Ramos (cell line): ENCODE measurements around the gene TBX10.
"Not testable (repeated sequence)": the region's sequence is repeated elsewhere in the genome, so short reads cannot be mapped to it uniquely, and the experiment has no call there.

ENCODE experiments used
- in situ Hi-C: fragments of 300-500 bp; cut with MboI; formaldehyde crosslinking; loops from one replicate; pipeline ENCODE4 v1.14.3; 2022; ENCODE audit warnings: low sequenced_read_pairs; ENCODE audit not compliant: unreplicated experiment

TBX10 gene

DNA sequence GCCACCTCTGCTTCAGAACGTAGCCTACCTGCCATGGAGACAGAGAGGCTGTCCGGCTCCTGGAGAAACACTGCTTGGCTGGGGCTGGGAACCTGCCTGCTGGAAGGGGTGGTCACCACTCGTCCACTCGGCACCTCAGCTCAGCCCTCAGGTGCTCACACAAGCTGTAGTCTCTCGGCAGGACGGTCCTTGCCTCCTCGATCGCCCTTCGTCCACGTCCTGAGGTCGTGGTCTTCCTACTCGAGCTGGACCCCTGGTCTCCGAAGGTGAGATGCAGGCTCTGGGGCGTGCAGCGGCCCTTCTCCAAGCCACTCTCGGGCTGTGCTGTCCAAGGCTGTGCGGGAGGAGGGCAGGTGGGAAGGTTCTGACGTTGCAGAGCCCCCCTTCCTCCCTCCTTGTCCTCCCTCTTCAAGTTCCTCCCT, at the start of gene TBX10:
TBX10 (minus strand) TSS at position 326 of the 422 bp plus-strand sequence; CDS start at position 35, 291 bp downstream.
- in situ Hi-C loops: no loop called here

DNA sequence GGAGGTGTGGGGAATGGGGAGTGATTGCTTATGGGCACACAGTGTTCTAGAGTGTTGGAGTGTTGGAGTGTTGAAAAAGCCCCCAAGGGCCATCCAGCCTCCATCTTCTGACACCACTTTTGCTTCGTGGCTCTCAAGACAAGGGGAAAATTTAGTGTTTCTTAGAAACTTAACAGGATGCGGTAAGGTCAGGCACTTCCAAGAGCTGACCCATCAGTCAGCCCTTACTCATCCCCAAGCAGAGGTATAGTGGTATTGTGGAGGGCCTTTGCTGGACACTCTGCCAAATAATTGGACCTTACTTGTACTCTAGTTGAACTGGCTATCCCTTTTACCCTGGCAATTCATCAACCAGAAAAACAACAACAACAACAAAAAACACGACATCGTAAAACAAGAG, 49.6 kb upstream of the TBX10 start:
- in situ Hi-C loops: no loop called here

DNA sequence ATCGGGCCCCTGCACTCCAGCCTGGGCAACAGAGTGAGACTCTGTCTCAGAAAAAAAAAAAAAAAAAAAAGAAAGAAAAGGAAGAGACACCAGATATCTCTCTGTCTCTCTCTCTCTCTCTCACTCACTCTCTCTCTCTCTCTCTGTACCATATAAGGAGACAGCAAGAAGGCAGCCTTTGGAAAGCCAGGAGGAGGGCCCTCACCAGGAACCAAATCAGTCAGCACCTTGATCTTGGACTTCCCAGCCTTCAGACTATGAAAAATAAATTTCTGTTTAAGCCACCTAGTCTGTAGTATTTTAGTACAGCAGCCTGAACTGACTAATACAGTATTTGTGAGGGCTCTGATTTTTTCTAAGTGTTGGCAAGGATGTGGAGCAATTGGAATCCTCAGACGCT, 48.4 kb upstream of the TBX10 start:
- in situ Hi-C loops: no loop called here

DNA sequence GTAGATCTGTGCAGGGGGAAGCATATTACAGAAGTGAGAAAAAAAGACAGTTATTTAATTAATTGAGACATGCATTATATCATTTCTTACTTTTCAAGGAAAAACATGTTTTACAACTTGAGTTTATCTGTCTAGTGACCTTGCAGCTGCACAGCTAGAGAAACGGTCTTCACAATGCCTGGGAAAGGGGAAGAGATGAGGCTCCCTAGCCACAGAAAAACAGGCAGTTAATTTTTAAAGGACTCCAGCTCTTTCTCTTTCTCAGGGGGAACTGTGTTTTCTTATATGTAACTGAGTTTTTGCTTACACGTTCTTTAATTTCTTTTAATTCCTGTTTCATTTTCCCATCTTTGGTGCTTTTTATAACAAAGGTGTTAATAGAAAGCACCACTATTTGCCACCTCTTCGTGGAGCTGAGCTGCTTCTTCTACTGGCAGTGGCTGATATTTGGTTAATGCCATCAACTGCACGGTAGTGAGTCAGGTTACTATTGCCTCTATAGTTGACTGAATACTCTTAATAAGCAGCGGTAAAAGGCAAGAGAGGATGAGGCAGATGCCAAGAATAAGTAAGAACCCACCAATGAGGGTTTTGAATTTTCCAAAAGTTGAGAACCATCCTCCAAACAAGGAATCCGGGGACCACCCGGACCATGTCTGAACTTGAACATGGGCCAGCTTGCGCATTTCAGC, 46.2 kb upstream of the TBX10 start:
- in situ Hi-C loops: not testable (repeated sequence)

DNA sequence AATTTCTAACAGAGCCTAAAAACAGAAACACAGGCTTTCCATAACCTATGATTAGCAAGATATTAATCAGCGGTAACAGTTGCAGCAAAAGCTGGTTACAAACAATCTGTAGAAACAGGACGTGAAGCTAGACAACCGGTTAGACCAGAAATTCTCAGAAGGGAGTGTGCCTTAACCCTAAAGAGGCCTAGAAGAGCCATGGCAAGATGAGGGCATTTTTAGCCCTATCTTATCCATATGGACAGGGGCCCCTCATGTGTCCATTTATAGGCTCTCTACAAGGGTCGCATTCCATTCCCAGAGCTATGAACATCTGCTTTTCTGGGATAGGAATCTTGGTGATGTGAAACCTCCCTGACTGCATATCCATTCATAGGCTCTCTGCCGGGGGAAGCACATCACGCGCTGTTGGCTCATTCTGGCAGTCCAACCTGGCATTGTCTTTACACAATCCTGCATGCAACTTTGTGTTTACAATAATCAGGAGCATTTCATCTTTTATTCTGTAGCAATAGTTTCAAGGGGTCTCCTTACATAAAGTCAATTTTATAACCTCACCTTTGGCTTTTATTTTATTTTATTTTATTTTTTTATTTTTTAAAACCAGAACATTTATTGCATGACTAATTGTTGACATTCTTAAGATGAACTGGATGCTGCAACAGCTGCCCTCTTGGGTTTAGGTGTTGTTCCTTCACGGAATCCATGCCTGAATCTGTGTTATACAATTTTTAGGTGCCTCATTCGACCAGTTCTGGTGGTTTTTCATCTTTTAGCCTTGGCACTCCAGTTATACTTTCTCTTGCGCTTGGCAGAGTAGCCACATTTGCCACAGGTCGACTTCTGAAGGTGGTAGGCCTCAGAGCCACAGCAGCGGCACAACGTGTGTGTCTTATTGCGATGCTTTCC, 42.8 kb upstream of the TBX10 start:
- in situ Hi-C loops: not testable (repeated sequence)

DNA sequence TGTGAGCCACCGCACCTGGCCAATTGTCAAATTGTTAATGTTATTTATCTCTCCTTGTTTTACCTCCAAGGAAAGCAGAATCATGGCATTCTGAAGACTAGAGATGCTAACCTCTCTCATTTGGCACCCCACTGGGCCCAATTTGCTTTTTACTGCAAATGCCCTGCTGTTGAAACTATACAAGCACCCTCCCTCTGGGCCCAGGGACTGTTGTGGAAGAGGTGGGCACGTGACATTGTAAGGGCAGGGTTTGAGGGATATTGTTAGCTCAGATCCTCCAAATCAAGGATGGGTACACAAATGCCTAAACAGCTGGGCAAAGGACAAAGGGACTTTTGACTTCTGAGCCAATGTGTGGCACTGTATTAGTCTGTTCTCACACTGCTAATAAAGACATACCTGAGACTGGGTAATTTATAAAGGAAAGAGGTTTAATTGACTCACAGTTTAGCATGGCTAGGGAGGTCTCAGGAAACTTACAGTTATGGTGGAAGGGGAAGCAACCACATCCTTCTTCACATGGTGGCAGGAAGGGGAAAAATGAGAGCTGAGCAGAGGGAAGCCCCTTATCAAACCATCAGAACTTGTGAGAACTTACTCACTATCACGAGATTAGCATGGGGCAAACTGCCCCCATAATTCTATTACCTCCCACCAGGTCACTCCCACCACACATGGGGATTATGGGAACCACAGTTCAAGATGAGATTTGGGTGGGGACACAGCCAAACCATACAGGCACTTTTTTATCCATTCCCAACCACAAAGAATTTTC, 41.3 kb upstream of the TBX10 start:
- in situ Hi-C loops: no loop called here

DNA sequence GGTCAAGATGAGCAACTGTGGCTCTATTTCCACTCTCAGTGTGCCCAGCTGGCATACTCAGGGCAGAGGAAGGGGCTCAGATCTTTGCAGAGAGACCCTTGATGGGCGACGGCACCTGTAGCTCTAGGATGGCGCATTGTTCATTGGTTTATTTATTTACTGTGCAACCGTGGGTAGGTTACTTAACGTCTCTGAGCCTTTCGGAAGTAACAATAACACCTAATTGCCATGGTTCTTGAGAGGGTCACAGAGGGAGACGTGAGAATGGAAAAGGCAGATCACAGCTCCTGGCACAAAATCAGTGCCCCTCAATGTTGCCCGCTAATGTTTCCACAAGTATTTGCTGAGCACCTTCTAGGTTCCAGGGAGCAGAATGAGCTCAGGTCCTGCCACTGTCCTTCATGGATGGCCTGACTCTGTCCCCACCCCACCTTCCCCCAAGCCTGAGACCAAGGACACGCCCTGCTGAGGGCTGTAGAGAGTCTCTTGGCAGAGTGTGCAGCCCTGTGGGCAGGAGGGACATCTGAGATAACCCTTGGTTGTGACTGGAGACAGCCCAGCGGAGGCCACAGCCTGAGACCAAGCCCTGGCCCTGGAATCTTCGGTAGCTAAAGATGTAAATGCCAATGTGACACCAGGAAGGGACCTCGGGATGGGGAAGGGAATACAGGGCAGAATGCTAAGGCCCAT, 35.6 kb upstream of the TBX10 start:
- in situ Hi-C loops: no loop called here

DNA sequence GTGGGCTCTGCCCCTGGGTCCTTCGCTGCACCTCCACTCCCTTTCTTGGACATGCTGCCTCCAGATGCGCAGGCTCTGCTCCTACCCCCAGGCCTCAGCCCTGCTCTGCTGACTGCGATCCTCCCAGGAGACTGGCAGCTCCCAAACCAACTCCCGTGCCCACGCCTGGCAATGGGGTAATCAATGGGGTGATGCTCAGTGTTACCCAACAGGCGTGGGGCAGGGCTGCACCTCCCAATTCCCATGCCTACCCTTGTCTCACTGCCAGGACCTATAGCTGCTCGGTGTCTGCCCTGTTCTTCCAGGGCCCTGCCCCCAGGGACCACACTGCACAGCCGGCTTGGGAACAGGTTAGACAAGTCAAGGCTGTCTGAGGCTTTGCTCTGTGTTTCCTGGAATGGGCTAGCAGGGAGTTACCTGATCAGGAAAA, 34.9 kb upstream of the TBX10 start, which contains the start of gene ALDH3B2:
ALDH3B2 (minus strand) TSS at position 182 of the 430 bp plus-strand sequence. CDS start 7,688 bp downstream, outside the sequence.
- in situ Hi-C loops: no loop called here

DNA sequence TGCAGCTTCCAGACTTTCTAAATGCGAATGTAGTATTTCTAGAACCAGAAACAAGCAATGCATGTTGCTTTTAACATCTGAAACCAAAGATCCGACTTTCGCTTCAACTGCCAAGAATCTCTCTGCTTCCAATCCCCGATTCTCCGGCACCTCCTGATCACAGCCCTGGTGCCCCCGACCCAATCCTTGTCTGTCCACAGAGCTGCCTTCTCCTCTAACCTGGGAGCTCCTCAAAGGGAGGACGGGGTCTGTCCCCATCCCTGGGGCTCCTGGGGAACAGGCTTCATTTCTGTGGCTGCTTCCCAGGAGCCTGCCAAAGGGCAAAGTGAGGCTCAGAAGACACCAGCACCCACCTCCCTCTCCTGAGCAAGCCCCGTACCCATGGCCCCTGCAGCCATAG, 34.3 kb upstream of the TBX10 start:
- in situ Hi-C loops: no loop called here

DNA sequence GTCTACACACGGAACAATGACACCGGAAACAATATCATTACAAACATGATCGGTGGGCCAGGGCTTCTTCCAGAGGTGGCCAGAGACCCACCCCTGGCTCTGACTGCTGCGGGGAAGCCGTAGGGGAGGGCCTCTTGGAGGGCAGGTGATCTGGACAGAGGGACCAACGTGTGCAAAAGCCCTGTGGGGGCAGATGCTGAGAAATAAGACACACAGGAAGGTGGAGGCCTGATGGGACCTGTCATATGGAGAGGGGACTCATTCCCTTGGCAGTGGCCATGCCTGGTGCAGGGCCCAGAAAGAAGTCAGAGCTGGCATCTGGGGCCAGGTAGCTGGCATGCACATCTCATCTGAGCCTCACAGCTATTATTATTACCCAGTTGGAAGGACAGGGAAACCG, 33.8 kb upstream of the TBX10 start:
- in situ Hi-C loops: no loop called here

DNA sequence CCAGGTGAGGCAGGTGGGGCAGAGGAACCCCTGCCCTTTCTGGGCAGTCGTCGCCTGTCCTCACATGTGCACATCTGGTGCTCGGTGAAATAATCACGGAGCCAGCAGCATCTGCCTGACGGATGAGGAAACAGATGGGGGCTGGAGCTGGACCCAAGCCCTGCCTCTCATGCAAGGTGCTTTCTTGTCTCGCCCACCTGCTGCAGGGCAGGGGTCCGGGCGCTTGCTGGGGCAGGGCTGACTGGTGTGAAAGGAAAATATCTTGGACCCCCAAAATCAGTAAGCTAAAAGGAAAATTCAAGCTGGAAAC, 31.6 kb upstream of the TBX10 start:
- in situ Hi-C loops: no loop called here

DNA sequence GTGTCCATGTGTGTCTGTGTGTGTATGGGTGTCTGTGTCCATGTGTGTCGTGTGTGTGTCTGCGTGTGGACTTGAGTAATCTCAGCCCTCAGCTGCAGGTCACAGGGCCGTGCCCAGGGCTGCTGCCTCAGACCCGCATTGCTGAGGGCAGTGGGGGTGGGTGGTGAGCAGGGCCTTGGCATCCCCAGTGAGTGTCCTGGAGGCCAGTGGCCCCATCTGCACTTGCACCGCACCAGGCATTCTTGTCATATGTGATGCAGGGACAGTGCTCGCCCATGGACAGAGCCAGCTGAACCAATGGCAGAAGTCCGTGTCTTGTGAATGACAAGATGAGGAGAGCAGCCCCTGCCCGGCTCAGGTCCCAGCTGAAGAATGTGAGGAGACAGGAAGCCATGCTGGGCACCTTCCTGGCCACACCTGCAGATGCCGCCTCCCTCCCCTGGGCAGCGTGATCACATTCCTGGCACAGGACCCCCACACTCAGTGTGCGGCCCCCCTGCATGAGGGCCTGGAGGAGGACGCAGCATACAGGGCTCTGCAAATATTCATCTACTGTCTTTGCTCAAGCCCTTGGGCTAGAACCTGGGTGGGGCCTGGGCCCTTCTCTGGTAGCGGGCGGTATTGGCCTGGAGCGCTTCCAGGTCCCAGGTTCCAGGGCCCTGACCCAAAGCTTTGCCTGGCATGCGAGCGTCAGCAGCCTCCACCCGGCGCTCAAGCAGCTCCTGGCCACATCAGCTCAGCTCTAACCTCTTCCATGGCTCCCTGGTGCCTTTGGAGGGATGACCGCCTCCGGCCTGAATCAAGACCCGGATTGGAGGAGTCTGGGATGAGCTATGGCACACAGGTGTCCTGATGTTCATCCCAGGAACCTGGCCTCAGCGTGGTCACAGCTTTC, 31.0 kb upstream of the TBX10 start:
- in situ Hi-C loops: no loop called here

DNA sequence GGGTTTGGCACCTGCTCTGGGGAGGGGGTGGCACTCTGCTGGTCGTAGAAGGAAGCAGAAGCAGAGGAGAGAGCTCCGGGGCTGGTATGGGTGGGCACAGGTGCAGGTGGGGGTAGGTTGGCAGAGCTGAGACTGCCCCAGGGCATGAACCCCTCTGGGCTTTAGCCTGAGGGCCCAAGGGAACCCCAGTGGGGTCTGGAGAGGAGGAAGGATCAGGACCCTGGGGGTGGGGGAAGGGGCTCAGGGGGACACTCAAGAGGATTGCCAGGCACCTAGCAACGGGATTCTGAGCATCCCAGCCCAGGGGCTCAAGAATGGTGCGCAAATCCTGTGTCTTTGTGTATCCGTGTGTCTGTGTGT, 28.6 kb upstream of the TBX10 start:
- in situ Hi-C loops: no loop called here

DNA sequence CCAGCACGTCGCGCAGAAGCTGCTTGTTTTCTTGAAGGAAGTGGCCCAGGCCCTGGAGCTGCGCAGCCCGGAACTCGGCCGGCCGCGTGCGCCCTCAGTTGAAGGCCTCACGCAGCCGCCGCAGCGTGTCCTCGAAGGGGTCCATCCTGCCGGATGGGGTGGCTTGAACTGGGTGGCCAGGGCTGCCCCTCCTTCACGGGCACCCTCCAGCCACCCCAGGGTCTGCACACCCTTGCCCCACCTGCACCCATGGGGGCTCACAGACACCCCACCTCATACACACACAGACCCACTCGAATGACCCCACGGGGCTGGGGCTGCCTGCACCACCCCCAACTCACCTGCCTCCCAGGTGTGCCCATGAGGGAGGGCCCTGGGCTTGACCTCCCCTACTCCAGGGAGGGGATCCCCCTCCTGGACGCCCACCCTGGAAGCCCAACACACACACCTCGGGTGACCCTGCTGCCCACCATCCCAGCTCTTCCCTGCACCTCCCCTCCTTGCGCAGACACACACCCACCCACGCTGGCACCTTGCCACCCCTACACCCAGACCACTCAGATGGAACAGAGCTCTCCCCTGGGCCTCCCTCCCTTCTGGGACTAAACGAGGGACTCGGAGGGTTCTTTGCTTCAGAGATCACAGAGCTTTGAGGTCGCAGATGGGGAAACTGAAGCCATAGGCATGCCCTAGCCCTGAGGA, 28.1 kb upstream of the TBX10 start:
- in situ Hi-C loops: no loop called here

DNA sequence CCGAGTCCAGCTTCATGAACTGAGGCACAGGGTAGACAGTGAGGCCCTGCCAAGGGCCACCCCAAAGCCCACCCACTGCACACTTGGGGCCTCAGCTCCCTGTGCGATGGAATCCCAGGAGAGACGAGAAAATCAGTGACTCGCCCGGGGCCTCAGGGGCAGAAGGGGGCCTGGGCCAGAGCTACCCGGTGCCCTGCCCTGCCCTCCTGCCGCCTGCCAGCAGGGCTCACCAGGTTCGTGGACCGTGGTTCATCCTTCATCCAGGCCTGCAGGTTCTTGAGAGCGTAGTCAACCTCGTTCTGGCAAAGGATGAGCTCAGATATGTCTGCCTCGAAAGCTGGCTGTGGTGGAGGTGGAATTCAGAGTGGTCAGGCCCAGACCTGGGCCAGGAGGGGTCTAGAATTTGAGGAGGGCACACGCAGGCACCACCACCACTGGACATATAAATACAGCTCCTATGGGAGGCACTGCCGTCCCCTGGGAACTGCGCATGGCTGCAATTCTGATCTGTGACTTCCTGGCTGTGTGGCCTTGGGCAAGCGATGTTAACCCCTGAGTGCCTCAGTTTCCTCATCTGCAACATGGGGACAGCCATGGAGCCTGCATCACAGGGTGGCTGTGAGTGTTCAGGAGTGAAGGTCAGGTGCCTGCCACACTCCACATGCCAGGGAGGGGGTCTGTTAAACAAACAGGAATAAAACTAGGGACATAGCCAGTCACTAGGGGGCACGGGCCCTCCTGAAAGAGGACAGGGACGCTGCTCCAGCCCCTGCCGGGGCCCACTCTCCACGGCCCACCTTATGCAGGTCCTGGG, 27.3 kb upstream of the TBX10 start:
- in situ Hi-C loops: no loop called here

DNA sequence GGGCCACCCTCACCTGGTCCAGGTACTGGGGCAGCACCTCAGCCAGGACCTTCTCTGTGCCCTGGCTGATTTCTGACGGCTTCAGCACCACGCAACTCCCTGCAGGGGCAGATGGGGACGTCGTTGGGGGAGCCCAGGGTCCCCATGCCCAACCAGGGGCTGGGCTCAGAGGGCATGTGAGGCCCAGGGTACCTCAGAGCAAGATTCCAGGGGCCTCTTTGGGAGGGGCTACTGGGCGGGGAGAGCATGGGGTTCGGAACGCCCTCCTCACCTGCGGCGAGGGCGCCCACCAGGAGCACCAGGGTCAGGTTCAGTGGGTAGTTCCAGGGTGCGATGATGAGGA, 26.7 kb upstream of the TBX10 start:
- in situ Hi-C loops: no loop called here

DNA sequence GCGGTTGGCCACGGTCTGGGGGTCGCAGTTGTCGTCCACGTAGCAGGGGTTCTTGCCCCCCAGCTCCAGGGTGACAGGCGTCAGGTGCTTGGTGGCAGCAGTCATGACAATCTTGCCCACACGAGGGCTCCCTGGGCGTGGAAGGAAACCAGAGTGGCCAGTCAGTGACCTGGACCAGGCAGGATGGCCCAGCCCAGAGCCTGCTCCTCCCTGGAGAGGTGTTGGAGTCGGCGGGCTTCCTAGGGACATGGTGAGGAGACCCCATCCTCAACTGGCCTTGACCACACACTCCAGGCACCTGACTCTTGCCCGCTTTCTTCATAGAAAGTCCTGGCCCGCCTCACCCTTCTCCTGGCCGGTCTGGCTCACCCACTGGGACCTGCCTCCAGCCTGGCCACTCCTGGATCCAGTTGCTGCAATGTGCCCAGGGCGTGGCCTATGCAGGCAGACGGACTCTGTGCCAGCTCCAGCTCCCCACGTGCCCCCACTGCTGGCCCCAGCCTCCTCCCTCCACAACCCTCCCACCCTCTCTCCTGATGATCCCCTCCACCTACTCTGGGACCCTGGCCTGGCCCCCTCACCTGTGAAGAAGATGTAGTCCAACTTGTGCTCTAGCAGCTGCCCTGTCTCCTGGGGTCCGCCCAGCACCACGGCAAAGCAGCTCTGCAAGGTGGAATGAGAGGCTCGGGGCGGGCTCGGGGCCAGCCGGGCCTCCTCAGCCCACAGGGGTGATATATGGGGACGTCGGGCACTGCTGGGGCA, 26.2 kb upstream of the TBX10 start:
- in situ Hi-C loops: no loop called here
